ENCODE measurements around the gene ZG16B.

Gene ZG16B

GRCh38 chr16:2874032-2874911 lies 44.2 kb downstream of the ZG16B start:
- no peak for DNase-seq

GRCh38 chr16:2874912-2875362 lies 44.8 kb downstream of the ZG16B start:
- peak; percentile 29 for DNase-seq

- DNase-seq: no peak
Measured at GRCh38 chr16:2879854-2880508, 49.9 kb downstream of the ZG16B start.

Data from DMS153 (cell line).